HFF-Myc (cell line): ENCODE measurements around the gene HRAS.

Experiments
- DNase-seq: peaks from one replicate; pipeline ENCODE4 v3.0.0-alpha.2; 2011; ENCODE audit warnings: low read depth; ENCODE audit errors: extremely low read depth
- H3K4me3 ChIP-seq: replicated peaks from 2 replicates; pipeline ENCODE4 v1.5.1; 2011; ENCODE audit warnings: low read depth, mild to moderate bottlenecking, control low read depth, low read length
- TF ChIP-seq, protein P1 (sequence below): IDR thresholded peaks from 2 replicates; pipeline ENCODE4 v1.5.1; 2012; ENCODE audit warnings: mild to moderate bottlenecking, low read depth, low read length, control low read depth; ENCODE audit errors: missing control alignments

The HRAS gene

GRCh38 chr11:535519-536454 is at the start of gene HRAS:
HRAS (minus strand) TSS chr11:535576.
- H3K4me3 ChIP-seq = peak within 1 kb of the TSS; percentile 87
- TF ChIP-seq, protein P1, sequence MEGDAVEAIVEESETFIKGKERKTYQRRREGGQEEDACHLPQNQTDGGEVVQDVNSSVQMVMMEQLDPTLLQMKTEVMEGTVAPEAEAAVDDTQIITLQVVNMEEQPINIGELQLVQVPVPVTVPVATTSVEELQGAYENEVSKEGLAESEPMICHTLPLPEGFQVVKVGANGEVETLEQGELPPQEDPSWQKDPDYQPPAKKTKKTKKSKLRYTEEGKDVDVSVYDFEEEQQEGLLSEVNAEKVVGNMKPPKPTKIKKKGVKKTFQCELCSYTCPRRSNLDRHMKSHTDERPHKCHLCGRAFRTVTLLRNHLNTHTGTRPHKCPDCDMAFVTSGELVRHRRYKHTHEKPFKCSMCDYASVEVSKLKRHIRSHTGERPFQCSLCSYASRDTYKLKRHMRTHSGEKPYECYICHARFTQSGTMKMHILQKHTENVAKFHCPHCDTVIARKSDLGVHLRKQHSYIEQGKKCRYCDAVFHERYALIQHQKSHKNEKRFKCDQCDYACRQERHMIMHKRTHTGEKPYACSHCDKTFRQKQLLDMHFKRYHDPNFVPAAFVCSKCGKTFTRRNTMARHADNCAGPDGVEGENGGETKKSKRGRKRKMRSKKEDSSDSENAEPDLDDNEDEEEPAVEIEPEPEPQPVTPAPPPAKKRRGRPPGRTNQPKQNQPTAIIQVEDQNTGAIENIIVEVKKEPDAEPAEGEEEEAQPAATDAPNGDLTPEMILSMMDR = no peak
- DNase-seq = peak; percentile 65

DNA sequence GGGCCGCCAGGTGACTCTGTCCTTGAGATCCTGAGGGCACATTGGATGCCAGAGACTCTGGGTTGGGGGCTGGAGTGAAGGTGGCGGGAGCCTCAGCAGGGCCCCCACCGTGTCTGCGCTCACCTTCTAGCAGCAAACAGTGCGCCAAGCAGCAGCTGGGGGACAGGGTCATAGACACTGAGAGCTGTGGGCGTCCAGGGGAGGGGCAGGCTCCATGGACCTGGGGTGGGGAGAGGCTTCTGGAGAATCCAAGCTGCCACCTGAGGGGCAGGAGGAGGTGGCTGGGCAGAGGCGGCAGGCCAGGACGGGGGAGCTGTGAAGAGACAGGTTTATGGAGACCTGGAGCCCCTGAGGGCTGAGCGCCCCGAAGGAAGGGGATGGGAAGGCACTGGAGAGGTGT is 48.9 kb upstream of the HRAS start:
- TF ChIP-seq, protein P1 = no peak
- DNase-seq = no peak
- no peak overlapping the region for H3K4me3 ChIP-seq

GRCh38 chr11:581752-582151 is 46.4 kb upstream of the HRAS start:
- no peak for DNase-seq
- TF ChIP-seq, protein P1 = no peak
- H3K4me3 ChIP-seq = no peak overlapping the region

GRCh38 chr11:581342-581741 is 46.0 kb upstream of the HRAS start:
- no peak overlapping the region for H3K4me3 ChIP-seq
- TF ChIP-seq, protein P1 = no peak
- DNase-seq = no peak

DNA sequence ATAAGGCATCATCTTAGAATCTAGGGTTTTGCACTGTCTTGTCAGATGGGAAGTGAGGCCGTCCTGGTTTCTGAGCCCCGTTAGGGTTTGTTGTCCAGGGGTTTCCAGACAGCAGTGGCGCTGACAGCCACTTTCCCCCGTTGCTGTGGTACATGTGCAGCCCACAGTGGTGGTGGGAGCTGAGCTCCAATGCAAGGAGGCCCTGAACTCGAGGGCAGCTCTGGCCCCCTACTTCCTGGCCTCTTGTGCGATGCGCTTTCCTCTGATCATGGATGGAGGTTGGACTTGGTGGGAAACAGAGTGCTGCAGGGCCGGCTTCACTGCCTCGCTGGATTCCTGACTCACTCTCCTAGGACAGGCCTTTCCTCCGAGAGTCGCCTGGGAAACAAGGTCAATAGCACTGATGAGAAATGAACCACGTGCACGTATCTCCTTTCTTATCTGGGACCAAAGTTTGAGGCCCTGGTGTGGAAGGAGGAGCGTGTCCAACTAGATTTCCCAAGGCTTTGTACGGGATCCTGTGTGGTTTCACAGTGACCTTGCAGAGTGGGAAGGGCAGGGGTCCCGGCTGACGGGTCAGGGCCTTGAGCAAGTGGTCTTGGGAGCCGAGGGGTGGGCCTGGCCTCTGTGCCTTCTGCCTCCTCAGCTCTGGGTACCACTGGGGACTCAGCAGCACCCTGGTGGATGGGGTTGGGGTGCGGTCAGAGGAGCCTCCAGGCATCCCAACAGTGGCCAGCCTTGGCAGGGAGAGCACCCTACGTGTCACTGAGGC is 44.6 kb upstream of the HRAS start:
- TF ChIP-seq, protein P1 = no peak
- H3K4me3 ChIP-seq = no peak overlapping the region
- DNase-seq = no peak

GRCh38 chr11:578276-579035 is 43.1 kb upstream of the HRAS start:
- H3K4me3 ChIP-seq = peak overlapping the region; percentile 91
- TF ChIP-seq, protein P1 = no peak
- DNase-seq = no peak
